IPS-NIHi7 (cell line): ENCODE data around the gene ADARB1.

Source experiments
- DNase-seq: peaks from one replicate; pipeline ENCODE4 v3.0.0; 2012; ENCODE audit warnings: mixed read lengths; ENCODE audit errors: extremely low spot score

Gene ADARB1

GRCh38 chr21:45149021-45149420 is 74.6 kb downstream of the ADARB1 start:
- DNase-seq, result no peak

- DNase-seq, result no peak
Measured at GRCh38 chr21:45150638-45151131, 76.3 kb downstream of the ADARB1 start.

- DNase-seq, result no peak
Measured at GRCh38 chr21:45151445-45152160, 77.2 kb downstream of the ADARB1 start.

GRCh38 chr21:45152265-45152746 is 77.9 kb downstream of the ADARB1 start:
- peak; percentile 70 for DNase-seq

DNA sequence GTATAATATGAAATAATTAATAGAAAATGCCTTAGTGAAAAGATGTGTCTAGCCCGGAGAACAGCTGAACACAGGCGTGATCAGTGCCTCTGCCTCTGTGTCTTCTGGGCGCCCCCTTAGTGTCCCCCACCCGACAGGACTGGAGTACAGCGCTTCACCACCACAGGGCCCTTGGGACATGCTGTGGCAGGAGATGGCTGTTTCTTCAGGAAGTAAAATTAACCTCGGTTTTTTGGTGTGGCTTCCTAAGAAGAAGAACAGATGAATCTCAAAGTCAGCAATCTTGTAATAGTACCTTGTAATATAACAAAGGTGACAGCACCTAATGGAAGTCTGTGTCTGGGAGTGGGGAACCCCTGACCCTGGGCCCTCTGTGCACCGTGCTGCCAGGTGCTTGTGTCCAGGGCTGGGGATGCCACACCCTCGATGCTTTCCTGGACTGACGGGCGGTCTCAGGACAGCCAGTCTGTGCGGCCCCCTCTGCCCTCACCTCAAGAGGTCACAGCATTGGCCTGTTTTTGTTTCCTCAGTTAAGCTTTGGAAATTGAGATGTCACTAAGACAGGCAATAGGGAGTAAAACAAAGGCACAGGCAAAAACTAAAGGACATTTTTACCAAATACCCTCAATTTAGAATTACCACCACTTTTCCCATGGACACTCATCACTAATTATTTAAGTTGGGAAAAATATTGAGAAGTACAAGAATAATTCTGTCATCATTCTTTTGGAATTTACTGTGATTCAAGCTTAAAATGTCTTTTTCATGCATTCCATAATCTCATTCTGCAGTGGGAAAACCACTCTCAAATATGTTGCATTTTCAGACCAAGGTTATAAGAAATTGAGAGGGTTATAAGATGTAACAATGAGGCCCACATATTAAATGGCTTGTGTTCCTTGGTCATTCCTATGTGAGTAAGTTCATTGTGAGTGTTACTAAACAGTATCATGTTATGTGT is 79.3 kb downstream of the ADARB1 start:
- no peak for DNase-seq

- peak; percentile 63 for DNase-seq
Measured at GRCh38 chr21:45154511-45155508, 80.4 kb downstream of the ADARB1 start.

DNA sequence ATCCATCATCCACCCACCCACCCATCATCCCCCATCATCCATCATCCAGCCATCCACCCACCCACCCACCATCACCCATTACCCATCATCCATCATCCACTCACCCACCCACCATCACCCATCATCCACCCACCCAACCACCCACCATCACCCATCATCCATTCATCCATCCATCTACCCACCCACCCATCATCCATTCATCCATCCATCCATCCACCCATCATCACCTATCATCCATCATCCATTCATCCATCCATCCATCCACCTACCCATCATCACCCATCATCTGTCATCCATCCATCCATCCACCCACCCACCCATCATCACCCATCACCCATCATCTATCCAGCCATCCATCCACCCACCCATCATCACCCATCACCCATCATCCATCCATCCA is 81.5 kb downstream of the ADARB1 start:
- no peak for DNase-seq

- DNase-seq, result no peak
Measured at GRCh38 chr21:45156459-45156858, 82.1 kb downstream of the ADARB1 start.

- DNase-seq, result no peak
Measured at GRCh38 chr21:45157932-45158331, 83.6 kb downstream of the ADARB1 start.

- no peak for DNase-seq
Measured at GRCh38 chr21:45158491-45159423, 84.4 kb downstream of the ADARB1 start.

GRCh38 chr21:45160198-45160597 is 85.8 kb downstream of the ADARB1 start:
- DNase-seq, result no peak

- DNase-seq, result no peak
Measured at GRCh38 chr21:45161038-45161945, 86.9 kb downstream of the ADARB1 start.

DNA sequence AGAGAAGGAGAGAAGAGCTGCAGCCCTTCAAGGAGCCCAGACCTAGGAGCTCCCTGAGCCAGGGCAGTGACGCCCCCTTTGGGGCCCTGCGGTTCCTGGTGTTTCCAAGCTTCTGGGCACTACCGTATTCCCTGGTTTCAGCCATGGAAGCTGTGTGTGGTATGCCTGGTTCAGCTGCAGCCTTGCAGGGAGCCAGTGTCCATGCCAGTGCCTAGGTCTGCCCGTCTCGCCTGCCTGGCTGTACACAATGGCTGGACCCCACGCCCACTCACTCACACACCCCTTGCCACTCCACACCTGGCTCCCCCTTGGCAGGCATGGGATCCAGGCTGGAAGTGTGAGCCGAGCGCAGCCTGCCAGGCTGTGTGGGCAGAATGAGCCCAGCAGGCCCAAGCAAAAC is 87.7 kb downstream of the ADARB1 start:
- DNase-seq, result no peak

GRCh38 chr21:45162809-45163208 is 88.4 kb downstream of the ADARB1 start:
- no peak for DNase-seq

GRCh38 chr21:45163413-45164123 is 89.2 kb downstream of the ADARB1 start:
- DNase-seq, result no peak

DNA sequence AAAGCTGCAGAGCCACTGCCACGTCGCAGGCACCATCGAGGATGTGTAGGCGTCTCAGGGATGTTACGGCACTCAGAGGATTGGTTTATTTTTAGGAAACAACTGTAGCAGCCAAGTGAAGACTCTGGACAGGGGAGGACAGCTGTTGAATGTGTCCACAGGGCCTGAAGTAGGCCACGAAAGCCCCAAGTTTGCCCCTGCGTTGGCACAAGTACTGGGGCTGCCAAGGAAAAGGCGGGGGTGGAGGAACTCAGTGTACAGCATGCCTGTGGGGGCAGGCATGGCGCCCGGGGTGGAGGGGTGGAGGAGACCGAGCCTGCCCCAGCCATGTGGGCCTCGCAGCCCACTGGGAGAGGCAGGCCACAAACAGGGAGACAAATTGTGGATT is 89.7 kb downstream of the ADARB1 start:
- DNase-seq, result no peak

GRCh38 chr21:45164838-45165237 is 90.5 kb downstream of the ADARB1 start:
- no peak for DNase-seq

- no peak for DNase-seq
Measured at GRCh38 chr21:45166931-45167330, 92.6 kb downstream of the ADARB1 start.
